ENCODE data around the gene WSCD2.

The WSCD2 gene

GRCh38 chr12:108109504-108109903 is 19.6 kb upstream of the WSCD2 start:
- DNase-seq, result no peak

GRCh38 chr12:108109954-108110353 is 19.1 kb upstream of the WSCD2 start:
- DNase-seq, result no peak

DNA sequence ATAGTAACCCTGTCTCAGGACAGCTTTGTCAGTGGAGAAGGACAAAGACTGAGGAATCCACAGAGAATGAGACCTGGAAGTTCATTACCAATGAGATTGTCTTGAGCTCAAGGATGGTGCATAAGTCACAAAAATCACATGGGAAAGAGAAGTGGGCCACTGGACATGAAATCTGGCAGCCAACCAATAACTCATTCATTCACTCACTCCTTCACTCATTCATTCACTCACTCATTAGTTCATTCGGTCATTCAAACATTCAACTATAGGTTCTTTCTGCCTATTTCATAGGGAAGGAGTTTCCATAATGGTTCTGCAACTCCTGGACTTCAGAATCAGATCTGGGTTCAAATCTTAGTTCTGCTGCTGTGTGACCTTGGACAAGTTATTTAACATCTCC is 18.2 kb upstream of the WSCD2 start:
- no peak for DNase-seq

- DNase-seq, result peak; percentile 82
Measured at GRCh38 chr12:108112832-108113556, 16.1 kb upstream of the WSCD2 start.

DNA sequence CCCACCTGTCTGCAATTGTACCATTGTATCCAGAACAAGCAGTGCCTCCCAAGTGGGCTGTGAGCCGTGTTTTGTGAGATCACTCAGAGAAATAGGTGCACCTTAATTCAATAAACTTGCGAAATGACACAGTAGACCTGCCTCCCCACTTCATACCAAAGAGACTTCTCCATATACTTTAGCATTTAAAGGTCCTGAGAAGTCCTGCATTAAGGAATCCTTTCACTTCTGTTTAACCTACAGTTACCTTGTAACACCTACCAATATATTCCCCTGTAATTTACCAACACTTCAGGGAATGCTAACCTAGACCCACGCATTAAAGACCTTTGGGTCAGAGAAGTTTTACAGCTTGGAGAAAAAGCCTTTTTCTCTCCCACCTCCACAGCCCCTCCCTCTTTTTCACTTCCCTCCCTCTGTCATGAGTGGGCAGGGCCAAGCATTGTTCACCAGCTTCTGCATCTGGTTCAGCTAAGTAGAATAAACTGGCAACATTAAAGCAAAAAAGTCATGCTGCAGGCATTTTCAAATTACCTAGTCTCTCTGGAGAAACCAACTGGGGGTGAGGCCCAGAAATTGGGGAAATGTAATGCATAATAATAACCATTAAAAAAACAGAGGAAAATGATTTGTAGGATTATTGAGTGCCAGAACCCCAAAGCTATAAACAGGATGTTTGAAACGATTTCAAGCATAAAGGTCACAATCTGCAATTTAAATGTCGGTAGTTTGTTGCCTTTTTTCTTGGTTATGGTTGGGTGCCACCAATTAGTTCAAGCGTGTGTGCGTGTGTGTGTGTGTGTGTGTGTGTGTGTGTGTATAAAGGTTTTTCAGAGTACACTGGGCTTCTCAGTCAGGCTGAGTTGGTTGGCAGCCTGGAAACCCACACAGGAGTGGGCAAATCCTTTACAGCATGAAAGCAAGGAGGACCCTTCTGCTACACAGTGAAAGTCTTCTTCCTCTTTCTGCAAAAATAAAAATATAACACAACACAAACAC is 13.7 kb upstream of the WSCD2 start:
- no peak for DNase-seq

DNA sequence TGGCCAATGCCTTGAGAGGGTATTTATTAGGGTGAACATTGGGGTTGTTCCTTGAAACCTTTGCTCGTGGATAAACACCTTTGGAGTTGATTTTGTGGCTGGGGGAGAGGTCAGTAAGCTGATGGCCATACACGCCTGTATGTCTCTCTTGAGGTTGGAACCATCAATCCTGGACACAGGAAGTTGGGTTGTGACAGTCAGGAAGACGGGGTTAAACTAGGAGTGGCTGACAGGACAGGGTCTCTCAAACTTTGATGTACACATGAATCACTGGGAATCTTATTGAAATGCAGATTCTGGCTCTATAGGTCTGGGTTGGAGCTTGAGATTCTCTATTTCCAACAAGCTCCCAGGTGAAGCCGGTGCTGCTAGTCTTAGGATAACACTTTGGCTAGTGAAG is 12.8 kb upstream of the WSCD2 start:
- DNase-seq, result no peak

- DNase-seq, result no peak
Measured at GRCh38 chr12:108116699-108117098, 12.4 kb upstream of the WSCD2 start.

GRCh38 chr12:108117163-108117849 is 11.8 kb upstream of the WSCD2 start:
- DNase-seq, result no peak

- DNase-seq, result no peak
Measured at GRCh38 chr12:108117902-108118301, 11.2 kb upstream of the WSCD2 start.

- DNase-seq, result no peak
Measured at GRCh38 chr12:108119126-108119973, 9.7 kb upstream of the WSCD2 start.

- DNase-seq, result no peak
Measured at GRCh38 chr12:108119974-108120862, 8.9 kb upstream of the WSCD2 start.

GRCh38 chr12:108120863-108121165 is 8.3 kb upstream of the WSCD2 start:
- DNase-seq, result no peak

- no peak for DNase-seq
Measured at GRCh38 chr12:108121320-108121719, 7.8 kb upstream of the WSCD2 start.

GRCh38 chr12:108121728-108122471 is 7.2 kb upstream of the WSCD2 start:
- no peak for DNase-seq

- DNase-seq, result no peak
Measured at GRCh38 chr12:108122644-108123043, 6.4 kb upstream of the WSCD2 start.

DNA sequence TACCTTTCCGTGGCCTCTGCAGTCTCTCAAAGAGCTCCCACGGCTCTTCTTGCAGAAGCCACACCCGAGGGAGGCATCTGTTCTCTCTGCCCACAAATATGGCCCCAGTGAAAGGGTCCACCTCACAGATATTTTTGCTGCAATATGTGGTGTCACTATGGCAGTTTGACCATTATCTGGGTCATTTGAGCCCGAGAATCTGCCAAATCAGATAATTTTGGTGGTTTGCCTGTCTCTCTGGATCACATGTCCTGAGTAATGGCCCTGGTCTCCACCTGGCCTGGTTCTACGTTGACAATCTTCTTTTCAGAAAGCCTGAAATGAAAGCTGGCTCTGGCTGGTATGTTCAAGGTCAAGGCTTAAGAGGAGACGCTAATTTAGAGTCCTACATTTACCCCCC is 5.7 kb upstream of the WSCD2 start:
- no peak for DNase-seq

DNA sequence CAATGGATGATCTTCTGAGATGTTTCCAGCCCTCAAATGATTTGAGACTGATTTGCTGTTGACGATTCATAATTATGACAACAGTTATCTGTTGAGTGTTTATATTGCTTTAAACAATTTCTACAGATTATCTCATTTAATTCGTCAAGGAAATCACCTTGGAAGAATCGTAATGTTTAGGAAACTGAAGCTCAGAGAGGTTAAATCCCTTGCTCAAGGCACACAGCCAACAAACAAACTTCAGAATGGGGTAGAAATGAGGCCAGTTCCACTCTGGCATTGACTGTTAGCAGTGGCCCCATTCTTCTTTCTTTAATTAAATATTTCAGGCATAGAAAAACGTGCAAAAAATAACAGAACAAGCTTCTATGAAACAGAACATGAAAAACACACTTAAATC is 4.0 kb upstream of the WSCD2 start:
- no peak for DNase-seq

- no peak for DNase-seq
Measured at GRCh38 chr12:108126212-108126611, 2.9 kb upstream of the WSCD2 start.

DNA sequence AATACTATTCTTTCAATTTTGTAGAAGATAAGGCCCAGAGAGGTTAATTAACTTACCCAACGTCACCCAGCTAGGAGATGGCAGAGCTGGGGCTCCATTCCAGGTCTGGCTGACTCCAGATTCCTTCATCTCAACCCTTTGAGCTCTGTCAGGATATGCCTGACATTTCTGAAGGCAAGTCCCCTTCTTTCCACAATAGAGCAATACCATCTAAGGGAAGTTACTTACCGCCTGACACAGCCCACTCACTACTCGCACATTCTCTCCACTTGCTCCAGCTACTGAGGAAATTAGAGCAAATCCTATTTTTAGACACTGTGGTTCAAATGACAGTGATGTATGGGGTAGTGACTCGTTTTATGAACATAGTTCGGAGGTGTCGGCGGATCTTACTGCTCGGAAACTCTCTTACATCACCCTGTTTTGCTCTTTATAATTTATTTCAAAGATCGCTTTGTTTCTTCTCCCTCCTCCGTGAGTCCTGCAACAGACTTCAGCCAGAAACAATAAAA is 2.0 kb upstream of the WSCD2 start:
- no peak for DNase-seq

- DNase-seq, result no peak
Measured at GRCh38 chr12:108127654-108128053, 1.4 kb upstream of the WSCD2 start.
